CD4-positive, alpha-beta T cell treated with Interleukin-6 for 4 hours (primary cell): ENCODE measurements around the gene UNC50.

Experiments used
- DNase-seq: peaks from one replicate; pipeline ENCODE4 v3.0.0-alpha.2; 2020; ENCODE audit warnings: mixed read lengths

UNC50 gene, protein sequence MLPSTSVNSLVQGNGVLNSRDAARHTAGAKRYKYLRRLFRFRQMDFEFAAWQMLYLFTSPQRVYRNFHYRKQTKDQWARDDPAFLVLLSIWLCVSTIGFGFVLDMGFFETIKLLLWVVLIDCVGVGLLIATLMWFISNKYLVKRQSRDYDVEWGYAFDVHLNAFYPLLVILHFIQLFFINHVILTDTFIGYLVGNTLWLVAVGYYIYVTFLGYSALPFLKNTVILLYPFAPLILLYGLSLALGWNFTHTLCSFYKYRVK

DNA sequence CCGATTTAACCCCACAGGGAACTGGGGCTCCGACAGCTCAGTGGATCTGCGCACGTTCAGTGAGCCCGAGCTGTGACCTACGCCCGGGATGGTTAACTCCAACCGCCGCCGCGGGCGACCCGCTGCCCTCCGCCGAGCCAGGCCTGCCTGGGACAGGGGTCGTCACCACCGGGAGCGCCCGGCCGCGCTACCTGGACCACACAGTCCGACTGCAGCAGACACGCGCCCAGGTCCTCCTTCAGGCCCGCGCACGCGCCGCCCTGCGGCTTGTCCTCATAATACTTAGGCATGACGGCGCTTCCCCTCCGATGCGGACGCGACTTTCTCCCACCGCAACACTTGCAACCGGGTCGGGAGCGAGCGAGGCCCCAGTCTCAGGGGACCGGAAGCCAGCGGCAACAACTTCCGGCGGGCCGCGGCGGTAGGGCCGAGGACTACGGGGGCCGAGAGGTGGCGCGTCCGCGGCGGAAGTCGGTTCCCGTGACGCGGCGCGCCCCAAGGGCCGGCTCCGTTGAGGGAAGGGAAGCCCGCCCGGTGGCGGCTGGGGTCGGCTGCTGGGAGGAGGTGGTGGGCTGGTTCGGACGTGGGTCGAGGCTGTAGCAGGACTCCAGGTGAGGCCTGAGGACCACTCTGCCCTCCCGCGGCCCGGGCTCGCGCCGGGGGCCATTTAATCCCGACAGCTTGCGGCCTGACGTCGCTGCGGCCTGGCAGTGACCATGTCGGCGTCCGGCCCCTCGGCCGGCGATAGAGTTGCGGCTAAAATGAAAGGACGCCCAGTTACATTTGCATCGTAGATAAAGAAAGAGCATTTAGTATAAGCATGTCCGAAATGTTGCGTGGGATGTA, at the start of gene UNC50, which contains the start of gene COA5:
Gene UNC50 (plus strand): TSS at position 474 of the 846 bp plus-strand sequence. CDS start 1,171 bp downstream, outside the sequence.
Gene COA5 (minus strand): TSS at position 397 of the 846 bp plus-strand sequence. CDS start 107 bp downstream, at position 290.
- peak; percentile 89 for DNase-seq

DNA sequence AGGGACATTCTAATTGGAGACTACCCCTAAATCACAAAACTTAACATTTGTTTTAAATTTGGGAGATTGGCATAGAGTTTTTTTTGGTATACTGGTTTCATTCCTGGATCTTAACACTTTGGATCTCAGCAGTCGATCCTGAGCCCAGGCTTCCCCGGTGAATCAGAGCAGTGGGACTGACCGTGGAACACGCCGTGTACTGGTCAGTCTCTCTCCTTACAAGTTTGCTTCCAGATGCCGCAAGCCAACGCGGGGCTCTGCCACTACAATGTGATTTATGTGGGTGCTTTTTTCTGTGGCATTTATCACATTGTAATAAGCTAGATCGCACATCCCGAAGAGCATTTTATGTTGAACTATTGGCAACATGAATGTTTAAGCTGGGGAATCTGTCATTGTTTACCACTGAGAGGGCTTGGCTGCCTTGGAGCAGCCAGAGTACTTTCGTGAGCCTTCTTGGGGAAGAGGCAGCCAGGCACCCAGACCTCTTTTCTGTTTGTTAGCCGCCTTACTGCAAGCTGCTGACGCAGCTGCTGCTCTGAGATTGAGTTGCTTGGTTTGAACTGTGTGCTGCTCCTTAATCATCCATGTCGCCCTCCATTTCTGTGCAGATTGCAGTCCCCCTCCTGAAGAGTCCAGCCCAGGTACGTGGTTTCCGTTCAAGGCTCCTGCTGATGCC, 49.4 kb upstream of the UNC50 start:
- DNase-seq, result no peak

DNA sequence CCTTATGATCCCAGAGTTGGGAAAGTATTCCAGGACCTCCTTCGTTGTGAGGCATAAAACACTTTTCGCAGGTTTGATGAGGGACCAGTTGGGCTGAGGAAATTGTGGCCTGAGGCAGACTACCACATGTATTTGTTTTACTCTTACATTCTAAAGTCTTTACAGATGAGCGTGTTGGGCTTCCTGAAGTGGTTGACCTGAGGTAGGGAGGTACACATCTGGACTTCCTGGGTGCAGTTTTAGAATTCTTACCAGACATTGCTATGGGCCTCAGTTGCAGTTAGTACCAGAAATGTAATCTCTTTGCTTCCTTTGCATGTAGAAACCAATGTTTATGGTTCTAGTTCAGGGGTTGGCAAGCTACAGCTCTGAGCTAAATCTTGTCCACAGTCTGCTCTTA, 48.8 kb upstream of the UNC50 start:
- no peak for DNase-seq

DNA sequence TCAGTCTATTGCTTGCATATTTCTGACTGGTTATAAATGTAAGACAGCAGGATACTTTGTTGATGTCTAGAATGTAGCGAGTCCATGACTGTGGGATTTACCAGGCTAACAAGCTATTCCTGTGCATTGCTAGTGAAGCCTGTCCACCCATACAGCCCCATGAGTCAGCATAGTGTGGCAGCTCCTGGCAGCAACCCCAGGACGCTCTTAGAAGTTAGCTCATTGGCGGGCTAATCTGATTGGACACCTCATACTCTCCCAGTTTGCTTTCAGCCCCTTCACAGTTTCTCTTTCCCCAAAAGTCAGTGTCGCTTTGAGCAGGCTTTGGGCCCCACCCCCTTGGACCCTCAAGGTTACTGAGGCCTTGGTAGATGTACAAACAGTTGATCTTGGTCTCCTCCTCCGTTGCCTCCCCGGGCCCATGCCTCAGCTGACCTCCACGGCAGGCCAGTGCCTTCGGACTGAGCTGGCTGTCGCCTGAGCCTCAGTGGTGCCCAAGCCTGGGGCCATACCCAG, 48.1 kb upstream of the UNC50 start:
- DNase-seq, result no peak

DNA sequence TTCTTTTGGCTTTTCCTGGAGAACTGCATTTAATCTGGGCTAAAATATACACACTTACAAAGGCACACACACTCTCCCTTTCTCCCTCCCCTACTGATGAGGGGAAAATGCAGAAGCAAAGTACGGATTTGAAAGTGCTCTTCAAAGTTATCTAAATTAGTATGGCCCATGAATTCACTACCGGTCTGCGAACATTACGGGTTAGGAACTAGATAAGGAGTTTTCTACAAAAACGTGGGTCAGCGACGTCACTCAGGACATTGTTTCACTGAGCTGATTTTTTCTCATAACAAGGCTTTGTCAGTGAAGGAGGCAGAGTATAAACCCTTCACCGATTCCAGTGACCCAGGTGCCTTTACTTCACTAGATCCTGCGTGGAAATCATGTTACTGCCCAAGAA, 47.4 kb upstream of the UNC50 start:
- DNase-seq, result no peak

DNA sequence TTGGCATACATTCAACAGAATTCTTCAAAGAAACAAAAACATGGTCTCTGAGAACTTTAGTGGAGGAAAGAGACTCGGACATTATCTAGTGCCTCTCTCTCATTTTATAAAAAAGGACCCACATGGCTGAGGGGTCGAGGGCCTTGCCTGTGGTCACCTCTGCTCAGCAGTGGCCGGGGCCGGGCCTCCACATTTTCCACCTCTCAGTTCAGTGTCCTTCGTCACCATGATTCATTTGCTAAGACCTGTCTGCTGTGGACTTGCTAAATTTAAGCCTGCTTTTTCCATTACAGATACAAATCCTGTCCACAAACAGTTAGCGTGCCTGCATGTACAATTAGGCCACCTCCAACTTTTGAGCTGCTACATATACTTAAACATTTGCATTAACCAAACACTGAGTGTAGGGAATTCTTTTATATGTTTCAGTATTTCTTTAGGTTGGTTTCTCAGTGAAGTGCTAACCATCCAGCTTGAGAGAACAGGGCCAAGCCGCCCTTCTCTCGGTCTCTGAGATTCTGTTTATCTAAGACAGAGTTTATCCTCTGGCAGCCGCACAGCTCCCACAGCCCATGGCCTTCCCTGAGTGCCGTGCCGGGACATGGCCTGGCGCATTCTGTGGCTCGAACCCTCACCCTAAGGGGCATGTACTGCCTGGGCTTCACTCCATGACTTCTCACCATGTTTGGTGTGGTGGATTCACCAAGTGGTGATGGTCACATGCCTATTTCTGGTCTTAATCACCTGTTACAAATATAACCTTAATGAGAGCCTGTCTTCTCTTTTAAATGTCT, 46.3 kb upstream of the UNC50 start:
- no peak for DNase-seq

DNA sequence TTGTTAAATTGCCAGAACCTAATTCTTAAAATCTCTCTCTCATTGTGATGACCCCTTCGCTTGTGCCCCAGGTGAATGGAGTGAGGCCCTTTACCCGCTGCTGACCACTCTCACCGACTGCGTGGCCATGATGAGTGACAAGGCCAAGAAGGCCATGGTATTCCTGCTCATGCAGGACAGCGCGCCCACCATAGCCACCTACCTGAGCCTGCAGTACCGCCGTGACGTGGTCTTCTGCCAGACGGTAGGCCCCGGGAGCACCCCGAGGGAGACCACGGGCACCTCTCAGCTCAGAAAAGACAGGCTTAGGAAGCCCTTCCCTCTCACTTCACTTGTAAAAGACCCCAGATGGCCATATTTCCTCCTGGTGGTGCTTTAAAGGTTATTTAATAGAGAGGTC, 45.0 kb upstream of the UNC50 start:
- DNase-seq, result no peak

DNA sequence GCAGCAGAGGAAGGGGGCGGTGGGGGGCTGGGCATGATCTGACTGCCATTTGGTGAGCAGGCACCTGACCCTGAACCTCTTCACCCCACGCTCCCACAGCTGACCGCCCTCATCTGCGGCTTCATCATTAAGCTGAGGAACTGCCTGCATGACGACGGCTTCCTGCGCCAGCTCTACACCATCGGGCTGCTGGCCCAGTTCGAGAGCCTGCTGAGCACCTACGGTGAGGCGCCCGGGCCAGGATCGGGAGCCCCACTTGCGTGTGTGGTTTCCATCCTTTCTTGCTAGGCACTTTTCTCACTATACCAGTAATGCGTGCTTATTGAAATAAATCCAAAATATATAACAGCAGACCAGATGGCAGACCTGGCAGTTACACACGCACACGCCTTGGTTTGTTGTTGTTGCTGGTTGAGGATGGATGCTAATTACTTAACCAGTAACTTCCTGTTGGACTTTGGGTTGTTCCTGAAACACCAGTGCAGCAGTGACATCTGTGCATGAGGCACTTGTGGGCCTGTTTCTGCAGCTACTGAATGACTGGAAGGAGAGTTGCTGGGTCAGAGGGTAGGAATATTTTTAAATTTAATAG, 43.8 kb upstream of the UNC50 start:
- no peak for DNase-seq

DNA sequence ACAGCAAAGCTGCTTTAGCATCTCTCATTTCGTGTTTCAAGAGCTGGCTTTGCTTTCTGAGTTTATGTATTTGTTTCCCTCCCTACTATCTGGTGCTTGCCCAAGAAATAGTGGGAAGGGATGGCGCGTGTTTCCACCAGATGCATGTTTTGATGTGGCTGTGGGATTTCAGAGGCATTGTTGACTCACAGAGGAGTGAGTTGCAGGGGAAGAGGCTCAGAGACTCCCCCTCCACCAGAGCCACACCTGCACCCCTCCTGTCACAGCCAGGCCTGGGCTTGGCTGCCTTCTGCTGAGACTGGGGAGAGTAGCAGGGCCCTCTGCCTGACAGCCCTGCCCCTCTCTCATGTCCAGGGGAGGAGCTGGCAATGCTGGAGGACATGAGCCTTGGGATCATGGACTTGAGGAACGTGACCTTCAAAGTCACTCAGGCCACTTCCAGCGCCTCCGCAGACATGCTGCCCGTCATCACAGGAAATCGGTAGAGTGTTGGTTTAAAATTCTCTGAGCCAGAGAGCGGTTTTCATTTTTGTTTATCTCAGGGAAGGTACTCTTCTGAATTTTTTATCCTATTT, 43.0 kb upstream of the UNC50 start:
- no peak for DNase-seq

DNA sequence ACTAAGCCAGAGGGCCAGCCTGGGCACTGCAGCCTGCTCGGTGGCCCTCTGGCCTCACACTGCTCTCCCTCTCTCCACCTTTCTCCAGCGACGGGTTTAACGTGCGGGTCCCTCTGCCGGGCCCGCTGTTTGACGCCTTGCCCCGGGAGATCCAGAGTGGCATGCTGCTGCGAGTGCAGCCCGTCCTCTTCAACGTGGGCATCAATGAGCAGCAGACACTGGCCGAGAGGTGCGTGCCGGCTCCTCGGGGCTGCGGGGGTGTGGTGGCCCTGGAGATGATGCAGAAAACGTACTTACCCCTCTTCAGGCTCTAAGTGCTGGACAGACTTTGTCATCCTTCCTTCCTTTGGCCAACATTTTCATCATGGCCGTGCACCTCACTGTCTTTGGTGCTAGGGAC, 42.4 kb upstream of the UNC50 start:
- no peak for DNase-seq

DNA sequence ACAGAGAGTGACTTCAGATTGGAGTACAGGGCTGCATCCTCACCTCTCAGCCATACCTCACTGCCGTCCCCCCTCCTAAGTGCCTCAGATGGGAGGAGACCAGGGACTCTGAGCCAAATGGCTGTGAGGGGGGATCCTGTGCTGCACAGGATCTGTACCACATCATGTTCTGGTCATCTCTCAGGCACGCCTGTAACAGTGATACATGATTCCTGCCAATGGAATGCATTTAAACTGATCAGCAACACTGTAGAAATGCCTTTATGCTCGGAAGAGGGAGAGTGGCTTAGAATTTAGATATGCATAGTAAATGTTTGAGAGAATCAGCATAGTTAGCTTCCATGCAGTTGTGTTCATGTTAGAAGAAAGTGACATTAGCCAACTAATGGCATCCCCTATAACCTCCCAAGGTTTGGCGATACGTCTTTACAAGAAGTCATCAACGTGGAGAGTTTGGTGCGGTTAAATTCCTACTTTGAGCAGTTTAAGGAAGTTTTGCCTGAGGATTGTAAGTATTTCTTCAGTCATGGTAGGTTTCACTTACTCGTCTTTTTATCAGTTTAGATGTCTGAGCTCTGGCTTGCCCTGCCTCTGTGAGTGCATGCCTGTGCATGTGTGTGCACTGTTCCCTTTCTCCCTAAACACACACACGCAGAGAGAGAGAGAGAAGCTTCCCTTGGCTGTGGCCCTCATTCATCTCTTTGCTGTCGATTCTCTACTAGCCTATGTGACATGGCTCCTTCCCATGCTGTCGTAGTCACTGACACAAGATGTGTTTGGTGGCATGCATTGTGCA, 40.0 kb upstream of the UNC50 start:
- no peak for DNase-seq

DNA sequence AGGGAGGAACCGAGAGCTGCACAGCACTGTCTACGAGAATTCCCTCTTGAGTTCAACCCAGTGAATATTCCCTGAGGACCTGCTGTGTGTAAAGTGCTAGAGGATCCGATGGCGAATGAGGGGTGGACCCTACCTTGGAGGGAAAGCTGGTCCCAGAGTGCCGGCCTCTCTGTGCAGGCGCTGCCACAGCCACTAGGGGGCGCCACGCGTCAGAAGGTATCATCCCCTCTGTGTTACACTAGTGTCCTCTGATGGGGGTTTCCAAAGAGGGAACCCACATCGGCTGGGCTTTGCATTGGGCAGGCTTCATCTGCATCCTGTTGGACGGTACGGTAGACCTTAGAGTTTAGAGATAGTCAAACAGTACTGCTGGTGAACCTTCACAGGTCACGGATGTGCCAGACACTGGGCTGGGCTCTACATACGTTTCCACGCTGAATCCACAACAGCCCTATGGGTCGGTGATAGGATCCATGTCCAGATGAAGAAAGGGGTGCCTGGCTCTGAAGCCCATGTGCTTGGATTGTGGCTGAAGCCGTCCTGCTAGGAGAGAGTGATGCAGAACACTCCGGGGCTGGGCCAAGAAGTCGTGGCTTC, 39.1 kb upstream of the UNC50 start:
- DNase-seq, result peak; percentile 79

DNA sequence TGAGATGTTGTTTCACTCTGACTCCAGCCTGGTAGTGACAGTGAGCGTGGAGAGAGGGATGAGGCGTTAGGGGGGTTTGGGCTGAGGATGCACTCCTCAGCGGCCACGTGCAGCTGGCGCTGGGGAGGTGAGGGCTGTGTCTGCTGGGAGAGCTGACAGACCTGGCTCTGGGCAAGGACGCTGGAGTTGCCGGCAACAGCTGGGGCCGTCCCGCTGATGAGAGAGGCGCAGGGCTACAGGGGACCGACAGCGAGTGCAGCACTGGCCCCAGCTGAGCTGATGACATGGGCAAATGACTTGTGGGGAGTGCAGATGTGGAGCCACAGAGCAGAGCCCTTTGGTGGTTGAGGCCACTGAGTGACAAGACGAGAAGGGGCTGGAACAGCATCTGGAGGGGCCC, 38.5 kb upstream of the UNC50 start:
- DNase-seq, result no peak

DNA sequence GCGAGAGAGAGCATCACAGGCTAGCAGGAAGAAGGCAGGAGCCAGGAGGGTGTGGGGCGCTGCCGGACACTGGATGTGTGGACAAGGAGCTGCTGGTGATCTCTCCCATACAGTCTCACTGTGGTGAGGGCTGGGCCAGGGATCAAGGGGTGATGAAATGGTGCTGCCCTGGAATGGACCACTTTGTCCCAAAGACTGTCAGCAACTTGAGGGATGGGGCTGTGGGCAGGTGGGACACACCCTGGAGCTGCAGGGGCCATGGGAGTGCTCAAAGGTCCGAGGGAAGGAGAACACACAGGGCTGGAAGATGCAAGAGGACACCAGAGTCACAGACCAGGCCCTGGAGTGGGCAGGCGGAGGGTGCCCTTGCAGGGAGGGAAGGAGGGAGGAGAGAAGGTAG, 38.0 kb upstream of the UNC50 start:
- no peak for DNase-seq

DNA sequence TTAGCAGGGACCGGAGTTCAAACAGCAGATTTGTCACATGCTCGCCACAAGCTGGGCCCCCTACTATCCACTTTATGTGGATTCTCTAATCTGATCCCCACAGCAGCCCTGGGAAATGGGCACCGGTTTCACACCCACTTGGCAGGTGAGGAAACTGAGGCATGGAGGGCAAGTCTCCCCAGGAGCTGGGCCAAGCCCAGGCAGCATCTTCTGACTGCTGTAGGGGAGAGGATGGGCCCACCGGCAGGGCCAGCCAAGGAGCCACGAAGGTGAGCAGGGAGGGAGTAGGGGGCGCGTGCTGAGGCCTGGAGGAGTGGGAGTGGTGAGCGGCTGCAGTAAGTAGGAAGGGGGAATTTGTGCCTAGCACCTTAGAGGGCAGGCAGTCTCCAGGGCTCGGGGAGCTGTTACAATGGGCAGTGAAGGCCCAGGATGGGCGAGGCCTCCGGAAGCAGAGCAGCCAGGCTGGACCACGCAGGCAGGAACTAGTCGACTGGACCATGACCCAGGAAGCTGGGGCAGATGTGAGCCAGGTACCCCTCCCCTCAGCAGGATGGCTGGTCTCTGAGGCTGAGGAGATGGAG, 37.2 kb upstream of the UNC50 start:
- no peak for DNase-seq

DNA sequence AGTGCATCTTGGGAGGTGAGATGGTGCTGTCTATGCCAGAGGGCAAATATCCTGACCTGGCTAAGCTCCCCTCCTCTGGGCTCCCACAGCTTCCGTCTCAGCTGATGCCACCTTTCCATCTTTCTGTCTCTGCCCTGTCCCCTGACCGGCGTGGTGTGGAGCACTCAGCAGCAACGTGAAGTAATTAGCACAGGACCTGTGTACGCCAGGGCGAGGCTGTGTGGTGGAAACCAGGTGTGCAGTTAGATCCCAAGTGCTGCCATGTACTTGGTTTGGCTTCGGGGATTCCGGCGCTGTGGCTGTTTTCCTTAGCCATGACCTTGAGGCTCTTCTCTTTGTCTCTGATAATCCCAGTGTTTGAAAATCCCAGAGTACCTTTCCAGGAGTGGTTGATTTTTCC, 36.6 kb upstream of the UNC50 start:
- DNase-seq, result no peak

DNA sequence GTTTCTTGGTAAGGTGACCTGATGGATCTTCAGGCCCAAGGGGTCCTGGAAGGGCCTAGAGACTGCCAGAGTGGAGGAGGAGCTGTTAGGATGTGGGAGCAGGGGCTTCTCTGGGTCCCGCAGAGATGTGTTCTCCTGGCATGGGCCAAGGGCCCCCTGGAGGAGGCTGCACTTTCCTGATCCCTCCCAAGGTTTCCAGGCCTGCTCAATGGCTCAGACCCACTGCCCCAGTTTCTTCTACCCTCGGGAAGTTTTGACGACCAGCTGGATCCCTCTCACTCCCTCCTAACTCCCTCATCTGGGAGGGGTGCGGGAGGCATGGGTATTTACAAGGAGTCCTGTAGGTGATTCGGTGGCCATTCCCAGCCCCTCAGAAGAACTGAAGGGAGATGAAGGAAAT, 36.2 kb upstream of the UNC50 start:
- no peak for DNase-seq

DNA sequence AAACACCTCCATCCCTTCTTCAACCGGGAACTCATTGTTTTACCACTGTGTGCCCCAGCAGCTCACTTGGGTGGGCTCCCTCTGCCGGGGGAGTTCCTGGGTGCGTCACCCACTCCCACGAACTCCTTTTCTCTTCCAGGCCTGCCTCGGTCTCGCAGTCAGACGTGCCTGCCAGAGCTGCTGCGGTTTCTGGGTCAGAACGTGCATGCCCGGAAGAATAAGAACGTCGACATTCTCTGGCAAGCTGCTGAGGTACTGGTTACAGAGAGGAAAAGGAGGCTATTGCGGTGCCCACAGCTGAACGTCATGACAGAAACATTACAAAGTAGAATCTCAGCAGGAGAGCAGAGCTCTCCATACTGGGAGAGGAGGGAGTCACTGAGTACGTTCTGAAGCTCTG, 35.7 kb upstream of the UNC50 start:
- DNase-seq, result no peak

DNA sequence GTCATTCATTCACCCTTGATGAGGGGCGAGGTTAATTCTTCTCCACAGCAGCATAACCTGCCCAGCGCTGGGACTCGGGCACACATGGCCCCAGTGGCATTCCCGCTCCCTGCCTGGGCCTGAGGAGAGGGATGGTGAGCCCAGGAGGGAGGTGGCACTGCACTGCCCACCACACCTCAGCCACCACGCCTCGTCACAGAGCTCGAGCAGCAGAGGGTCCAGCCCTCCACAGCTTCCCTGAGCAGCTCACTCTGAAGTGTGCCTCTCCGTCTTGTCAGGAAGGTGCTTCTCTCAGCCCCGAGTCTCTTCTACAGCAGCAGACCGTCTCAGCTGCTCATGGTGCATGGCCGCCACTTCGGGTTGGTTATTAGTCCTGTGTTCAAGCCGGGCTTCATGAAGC, 35.0 kb upstream of the UNC50 start:
- DNase-seq, result no peak

DNA sequence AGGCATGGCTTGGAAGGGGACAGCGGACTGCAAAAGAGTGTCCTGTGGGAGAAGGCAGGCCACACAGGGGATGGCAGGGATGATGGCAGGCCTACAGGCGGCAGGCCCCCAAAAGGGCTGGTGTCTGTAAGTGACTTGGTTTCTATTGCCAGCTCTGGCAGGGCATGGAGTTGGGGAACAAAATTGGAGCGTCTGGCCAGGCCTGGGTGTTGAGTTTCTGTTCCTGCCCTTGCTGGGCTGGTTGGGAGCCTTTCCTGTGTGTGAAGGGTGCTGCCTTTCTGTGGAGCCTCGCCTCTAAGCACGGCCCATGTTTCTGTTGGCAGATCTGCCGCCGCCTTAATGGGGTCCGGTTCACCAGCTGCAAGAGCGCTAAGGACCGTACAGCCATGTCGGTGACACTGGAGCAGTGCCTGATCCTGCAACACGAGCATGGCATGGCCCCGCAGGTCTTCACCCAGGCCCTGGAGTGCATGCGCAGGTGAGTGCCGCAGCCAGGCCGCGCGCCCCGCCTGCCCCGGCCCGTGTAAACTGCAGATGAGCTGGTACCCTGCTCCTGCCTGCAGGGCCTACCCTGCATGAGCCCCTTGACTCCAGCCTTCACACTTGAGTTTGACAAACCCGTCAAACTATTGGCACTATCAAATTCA, 31.6 kb upstream of the UNC50 start:
- DNase-seq, result no peak
